SK-N-MC (cell line): ENCODE data around the gene LGMN.

ENCODE experiments used
- EZH2 ChIP-seq: fragments of 200-600 bp; sonication (generic); IDR thresholded peaks from one replicate; pipeline ENCODE4 v1.6.1; 2017; ENCODE audit warnings: antibody characterized with exemption
- POLR2AphosphoS5 ChIP-seq: IDR thresholded peaks from 2 replicates; pipeline ENCODE4 v1.6.1; 2012; ENCODE audit warnings: mild to moderate bottlenecking, low read depth, low read length, borderline replicate concordance

GRCh38 chr14:92675976-92676375 lies 72.5 kb downstream of the LGMN start:
- TF ChIP-seq POLR2AphosphoS5 (no peak), EZH2 (no peak)
